PC-9 (cell line): ENCODE data around the gene MFSD12.

Source experiments
- EZH2 ChIP-seq: fragments of 200-600 bp; sonication (generic); IDR thresholded peaks from 2 replicates; pipeline ENCODE4 v1.8.0; 2017; ENCODE audit warnings: antibody characterized with exemption, low read depth
- TF ChIP-seq, protein P1 (sequence below): fragments of 200-600 bp; sonication (generic); conservative IDR thresholded peaks from 2 replicates; pipeline ENCODE4 v1.6.1; 2017; ENCODE audit warnings: mixed run types, antibody characterized with exemption, mild to moderate bottlenecking, moderate library complexity

DNA sequence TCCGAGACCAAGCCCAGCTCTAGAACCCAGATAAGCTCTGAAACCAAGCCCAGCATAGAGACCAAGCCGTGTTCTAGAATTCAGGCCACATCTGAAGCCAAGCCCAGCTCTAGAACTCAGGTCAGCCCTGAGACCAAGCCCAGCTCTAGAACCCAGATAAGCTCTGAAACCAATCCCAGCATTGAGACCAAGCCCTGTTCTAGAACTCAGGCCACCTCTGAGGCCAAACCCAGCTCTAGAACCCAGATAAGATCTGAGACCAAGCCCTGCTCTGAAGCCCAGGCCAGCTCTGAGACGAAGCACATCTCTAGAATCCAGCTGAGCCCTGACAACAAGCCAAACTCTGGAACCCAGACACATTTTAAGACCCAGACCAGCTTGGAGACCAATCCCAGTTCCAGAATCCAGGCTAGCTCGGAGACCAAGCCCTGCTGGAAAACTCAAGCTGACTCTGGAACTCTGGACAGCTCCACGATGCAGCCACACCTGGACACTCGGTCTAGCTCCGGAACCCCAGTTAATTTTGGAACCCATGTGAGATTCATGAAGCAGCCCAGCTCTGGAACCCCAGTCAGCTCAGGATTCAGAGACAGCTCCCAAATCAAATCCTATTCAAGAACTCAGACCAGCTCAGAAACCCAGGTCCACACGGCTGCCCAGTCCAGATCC, 33.7 kb upstream of the MFSD12 start:
- TF ChIP-seq, protein P1, sequence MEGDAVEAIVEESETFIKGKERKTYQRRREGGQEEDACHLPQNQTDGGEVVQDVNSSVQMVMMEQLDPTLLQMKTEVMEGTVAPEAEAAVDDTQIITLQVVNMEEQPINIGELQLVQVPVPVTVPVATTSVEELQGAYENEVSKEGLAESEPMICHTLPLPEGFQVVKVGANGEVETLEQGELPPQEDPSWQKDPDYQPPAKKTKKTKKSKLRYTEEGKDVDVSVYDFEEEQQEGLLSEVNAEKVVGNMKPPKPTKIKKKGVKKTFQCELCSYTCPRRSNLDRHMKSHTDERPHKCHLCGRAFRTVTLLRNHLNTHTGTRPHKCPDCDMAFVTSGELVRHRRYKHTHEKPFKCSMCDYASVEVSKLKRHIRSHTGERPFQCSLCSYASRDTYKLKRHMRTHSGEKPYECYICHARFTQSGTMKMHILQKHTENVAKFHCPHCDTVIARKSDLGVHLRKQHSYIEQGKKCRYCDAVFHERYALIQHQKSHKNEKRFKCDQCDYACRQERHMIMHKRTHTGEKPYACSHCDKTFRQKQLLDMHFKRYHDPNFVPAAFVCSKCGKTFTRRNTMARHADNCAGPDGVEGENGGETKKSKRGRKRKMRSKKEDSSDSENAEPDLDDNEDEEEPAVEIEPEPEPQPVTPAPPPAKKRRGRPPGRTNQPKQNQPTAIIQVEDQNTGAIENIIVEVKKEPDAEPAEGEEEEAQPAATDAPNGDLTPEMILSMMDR = no peak
- no peak for TF ChIP-seq EZH2
